Choroid plexus epithelial cell (primary cell): ENCODE measurements around the gene SGSH.

Source experiments
- DNase-seq: peaks from one replicate; pipeline ENCODE4 v3.0.0-alpha.2; 2010; ENCODE audit warnings: low read depth
- H3K4me3 ChIP-seq: 2 replicates; pipeline ENCODE4 v1.5.1; 2011; ENCODE audit warnings: low read depth, mild to moderate bottlenecking, control low read depth, low read length, moderate library complexity
- CTCF ChIP-seq: conservative IDR thresholded peaks from 2 replicates; pipeline ENCODE4 v1.5.1; 2011; ENCODE audit warnings: low read depth, mild to moderate bottlenecking, control low read depth, inconsistent platforms, low read length, moderate library complexity

The SGSH gene

GRCh38 chr17:80214878-80215210 lies 5.3 kb downstream of the SGSH start:
- H3K4me3 ChIP-seq: no peak overlapping the region
- no peak for DNase-seq
- TF ChIP-seq CTCF: no peak

- no peak for TF ChIP-seq CTCF
- no peak overlapping the region for H3K4me3 ChIP-seq
These were observed 5.9 kb downstream of the SGSH start for GRCh38 chr17:80214012-80214877.

GRCh38 chr17:80213643-80213975 lies 6.5 kb downstream of the SGSH start:
- DNase-seq: no peak
- no peak overlapping the region for H3K4me3 ChIP-seq
- no peak for TF ChIP-seq CTCF

More at GRCh38 chr17:80214012-80214877, 5.9 kb downstream of the SGSH start:
- no peak for DNase-seq

GRCh38 chr17:80212962-80213642 lies 7.0 kb downstream of the SGSH start:
- TF ChIP-seq CTCF: no peak
- H3K4me3 ChIP-seq: no peak overlapping the region
- DNase-seq: no peak

GRCh38 chr17:80212511-80212910 lies 7.6 kb downstream of the SGSH start:
- TF ChIP-seq CTCF: no peak
- H3K4me3 ChIP-seq: no peak overlapping the region
- DNase-seq: no peak

- no peak for TF ChIP-seq CTCF
These were observed 8.0 kb downstream of the SGSH start for GRCh38 chr17:80212109-80212508.

More at GRCh38 chr17:80212109-80212508, 8.0 kb downstream of the SGSH start:
- H3K4me3 ChIP-seq: no peak overlapping the region
- no peak for DNase-seq
